Neural progenitor cell (in vitro differentiated cells): ENCODE data around the gene FTCD.

Source experiments
- CTCF ChIP-seq: fragments of 200-600 bp; sonication (generic); IDR thresholded peaks from 2 replicates; pipeline ENCODE4 v1.5.1; 2017; ENCODE audit warnings: antibody characterized with exemption, mild to moderate bottlenecking
- EZH2phosphoT487 ChIP-seq: fragments of 200-600 bp; sonication (generic); IDR thresholded peaks from 2 replicates; pipeline ENCODE4 v1.6.1; 2017; ENCODE audit warnings: antibody characterized with exemption

GRCh38 chr21:46194374-46195334 lies 39.3 kb upstream of the FTCD start:
- TF ChIP-seq CTCF (no peak), EZH2phosphoT487 (no peak)
